Colonic mucosa (tissue), 4 donors: ENCODE measurements around the gene WDR82. TPM values are rescaled to one million over a fixed set of nuclear protein-coding genes. Genes with fewer than 3 reads are reported as not detected.

Source experiments
- DNase-seq: peaks from one replicate; pipeline ENCODE4 v3.0.0-alpha.2; 2020
- H3K27ac ChIP-seq: fragments of 200-600 bp; one replicate; pipeline ENCODE4 v1.8.0; 2021
- H3K27me3 ChIP-seq: fragments of 200-600 bp; one replicate; pipeline ENCODE4 v1.8.0; 2021
- H3K36me3 ChIP-seq: fragments of 200-600 bp; one replicate; pipeline ENCODE4 v1.8.0; 2021
- H3K4me1 ChIP-seq: fragments of 200-600 bp; one replicate; pipeline ENCODE4 v1.8.0; 2021; ENCODE audit warnings: mild to moderate bottlenecking
- H3K4me3 ChIP-seq: fragments of 200-600 bp; one replicate; pipeline ENCODE4 v1.8.0; 2021
- H3K9ac ChIP-seq, 2 donors: one replicate each; pipeline ENCODE4 v1.7.0; 2013; ENCODE audit warnings: control low read depth in 2 of 2, low read depth in 2 of 2, low read length in 2 of 2
- H3K9me3 ChIP-seq: fragments of 200-600 bp; one replicate; pipeline ENCODE4 v1.8.0; 2021
- CTCF ChIP-seq: fragments of 200-600 bp; IDR thresholded peaks from one replicate; pipeline ENCODE4 v1.8.0; 2022; ENCODE audit warnings: antibody characterized with exemption, mild to moderate bottlenecking
- intact Hi-C: fragments of 100-400 bp; cut with DNase I; formaldehyde crosslinking; loops from one replicate; pipeline ENCODE4 v1.14.1; 2022
- total RNA-seq, 2 donors: library from RNA; stranded (reverse); fragmentation: NEBNext Ultra II Directional in 1 of 2; extraction: Animal tissue kit (Norgen Biotek cat#: 25700) in 1 of 2; gene quantifications; one replicate each; pipeline ENCODE4 v1.2.1, GENCODE V29; 2021
- donor health status: healthy.
- donor health status: DM: no; HTN: no; CAD: no.
- donor health status: DM: no; HTN: no; CAD: no.

WDR82 gene
- total RNA-seq, 2 donors from 2014 or later, result 65.7 to 67.0 TPM

GRCh38 chr3:52262447-52262846, 16.0 kb downstream of the WDR82 start:
- H3K4me3 ChIP-seq, result no peak overlapping the region
- H3K36me3 ChIP-seq, result peaks cover 62% of the 10 kb centered on the region
- no peak overlapping the region for H3K27ac ChIP-seq
- no peaks in the 10 kb centered on the region for H3K9me3 ChIP-seq
- H3K4me1 ChIP-seq, result no peaks in the 10 kb centered on the region
- H3K9ac ChIP-seq, result no peak overlapping the region
- no peak for TF ChIP-seq CTCF
- no peaks in the 10 kb centered on the region for H3K27me3 ChIP-seq
- intact Hi-C loops, result no loop called here
- no peak for DNase-seq

- no peak overlapping the region for H3K27ac ChIP-seq
- intact Hi-C loops, result no loop called here
These were observed 19.0 kb downstream of the WDR82 start for GRCh38 chr3:52259448-52259847.

DNA sequence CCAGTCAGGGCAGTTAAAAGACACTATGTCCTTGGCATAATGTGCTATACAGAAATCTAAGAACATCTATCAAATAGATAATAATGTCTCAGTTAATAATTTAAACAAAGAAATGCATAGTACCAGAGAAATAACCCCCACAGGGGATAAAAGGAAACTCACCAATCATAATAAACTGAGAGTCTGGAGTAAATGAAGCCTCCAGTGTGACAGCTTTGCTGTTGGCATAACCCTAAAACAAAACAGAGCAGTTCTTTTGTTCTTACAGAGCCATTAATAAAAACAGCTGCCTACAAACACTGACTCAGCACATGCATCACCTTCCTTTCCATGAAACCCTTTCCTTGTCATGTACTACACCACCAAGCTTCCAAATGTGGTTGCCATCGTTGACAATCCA, 19.4 kb downstream of the WDR82 start:
- no peak overlapping the region for H3K27ac ChIP-seq
- no peak overlapping the region for H3K4me3 ChIP-seq
- no peak for TF ChIP-seq CTCF
- H3K9me3 ChIP-seq, result no peaks in the 10 kb centered on the region
- H3K9ac ChIP-seq, result no peak overlapping the region
- no peaks in the 10 kb centered on the region for H3K27me3 ChIP-seq
- intact Hi-C loops, result no loop called here
- no peaks in the 10 kb centered on the region for H3K4me1 ChIP-seq
- peaks cover 44% of the 10 kb centered on the region for H3K36me3 ChIP-seq
- DNase-seq, result no peak

More at GRCh38 chr3:52259448-52259847, 19.0 kb downstream of the WDR82 start:
- no peaks in the 10 kb centered on the region for H3K4me1 ChIP-seq
- no peak overlapping the region for H3K9ac ChIP-seq
- H3K4me3 ChIP-seq, result no peak overlapping the region
- no peaks in the 10 kb centered on the region for H3K9me3 ChIP-seq
- no peaks in the 10 kb centered on the region for H3K27me3 ChIP-seq
- H3K36me3 ChIP-seq, result peaks cover 46% of the 10 kb centered on the region
- DNase-seq, result no peak
- no peak for TF ChIP-seq CTCF

GRCh38 chr3:52257911-52258310, 20.5 kb downstream of the WDR82 start:
- H3K4me1 ChIP-seq, result no peaks in the 10 kb centered on the region
- intact Hi-C loops, result no loop called here
- H3K4me3 ChIP-seq, result no peak overlapping the region
- H3K27me3 ChIP-seq, result no peaks in the 10 kb centered on the region
- H3K9me3 ChIP-seq, result no peaks in the 10 kb centered on the region
- TF ChIP-seq CTCF, result no peak
- no peak overlapping the region for H3K9ac ChIP-seq
- DNase-seq, result no peak
- H3K27ac ChIP-seq, result no peak overlapping the region
- H3K36me3 ChIP-seq, result peaks cover 44% of the 10 kb centered on the region

DNA sequence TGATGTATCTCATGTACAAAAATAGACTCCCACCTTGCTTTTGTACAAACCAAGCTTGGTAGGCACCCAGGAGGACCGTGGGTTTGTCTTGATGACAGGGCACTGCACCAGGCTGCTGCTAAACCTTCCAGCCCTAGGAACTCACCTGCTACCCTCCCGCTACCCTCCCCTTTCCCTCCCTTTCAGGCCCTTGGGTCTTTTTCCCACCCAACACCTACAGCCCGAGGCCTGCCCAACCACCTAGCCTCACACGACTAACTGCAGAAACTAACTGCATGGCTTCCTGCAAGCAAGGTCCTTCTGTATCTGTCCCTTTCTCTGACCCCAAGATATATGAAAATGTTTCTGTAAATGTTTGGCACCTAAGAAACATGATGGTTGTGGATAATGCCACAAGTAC, 21.8 kb downstream of the WDR82 start:
- H3K27me3 ChIP-seq, result no peaks in the 10 kb centered on the region
- H3K9ac ChIP-seq, result no peak overlapping the region
- H3K4me1 ChIP-seq, result no peaks in the 10 kb centered on the region
- H3K4me3 ChIP-seq, result no peak overlapping the region
- no peak overlapping the region for H3K27ac ChIP-seq
- no peaks in the 10 kb centered on the region for H3K9me3 ChIP-seq
- peaks cover 43% of the 10 kb centered on the region for H3K36me3 ChIP-seq
- DNase-seq, result no peak
- intact Hi-C loops, result no loop called here
- TF ChIP-seq CTCF, result no peak

DNA sequence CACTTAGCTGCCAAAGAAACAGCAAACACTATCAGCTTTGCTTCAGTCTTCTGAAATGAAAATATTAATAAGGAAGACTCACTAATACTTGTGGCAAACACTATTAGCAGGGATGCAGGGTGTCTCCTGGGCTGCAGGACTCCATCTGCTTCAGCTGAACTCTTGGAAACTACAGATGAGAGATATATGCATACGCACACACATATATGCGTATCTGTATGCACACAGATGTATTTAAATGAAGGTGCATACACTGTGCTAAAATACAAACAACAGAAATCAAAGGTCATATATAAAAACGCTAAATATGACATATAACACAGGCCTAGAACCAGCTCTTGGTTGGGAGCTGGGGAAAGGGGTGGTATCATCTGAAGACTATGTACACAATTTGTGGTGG, 22.3 kb downstream of the WDR82 start:
- Histone ChIP-seq H3K4me3 (no peak overlapping the region), H3K27me3 (no peaks in the 10 kb centered on the region), H3K9ac (no peak overlapping the region), H3K9me3 (no peaks in the 10 kb centered on the region), H3K27ac (no peak overlapping the region), H3K4me1 (no peaks in the 10 kb centered on the region), H3K36me3 (peaks cover 40% of the 10 kb centered on the region)
- DNase-seq, result no peak
- intact Hi-C loops, result no loop called here
- no peak for TF ChIP-seq CTCF
